NB4 (cell line): ENCODE data around the gene ANKRD11.

Experiments used
- MYC ChIP-seq: IDR thresholded peaks from 2 replicates; pipeline ENCODE4 v1.6.1; 2011; ENCODE audit warnings: low read depth, low read length
- POLR2A ChIP-seq: IDR thresholded peaks from 2 replicates; pipeline ENCODE4 v1.6.1; 2011; ENCODE audit warnings: mild to moderate bottlenecking; ENCODE audit not compliant: insufficient read length; ENCODE audit errors: extremely low read depth
- TF ChIP-seq, protein P1 (sequence below): IDR thresholded peaks from one replicate; pipeline ENCODE4 v1.5.1; 2012; ENCODE audit warnings: low read depth, low read length
- TF ChIP-seq, protein P2 (sequence below): IDR thresholded peaks from 2 replicates; pipeline ENCODE4 v1.6.1; 2011; ENCODE audit warnings: low read depth, low read length

DNA sequence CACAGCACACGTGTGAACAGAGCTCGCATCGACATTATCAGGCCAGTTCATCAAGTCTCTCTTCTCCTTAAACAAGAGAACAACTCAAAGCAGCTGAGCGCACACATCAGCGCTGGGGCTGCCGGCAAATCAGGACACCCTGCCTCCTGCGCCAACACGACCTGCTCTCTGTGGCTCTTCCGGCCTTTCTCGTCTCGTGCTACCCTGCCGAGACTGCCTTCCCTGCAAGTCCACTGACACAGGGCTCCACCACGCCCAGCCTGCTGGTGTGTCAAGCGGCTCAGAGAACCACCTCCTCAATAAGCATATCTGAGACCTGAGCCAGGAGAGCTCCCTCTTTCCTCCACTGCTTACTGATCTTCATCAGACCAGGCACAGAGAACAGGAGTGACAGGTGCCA, 176.0 kb downstream of the ANKRD11 start:
- TF ChIP-seq POLR2A = no peak
- TF ChIP-seq, protein P1, sequence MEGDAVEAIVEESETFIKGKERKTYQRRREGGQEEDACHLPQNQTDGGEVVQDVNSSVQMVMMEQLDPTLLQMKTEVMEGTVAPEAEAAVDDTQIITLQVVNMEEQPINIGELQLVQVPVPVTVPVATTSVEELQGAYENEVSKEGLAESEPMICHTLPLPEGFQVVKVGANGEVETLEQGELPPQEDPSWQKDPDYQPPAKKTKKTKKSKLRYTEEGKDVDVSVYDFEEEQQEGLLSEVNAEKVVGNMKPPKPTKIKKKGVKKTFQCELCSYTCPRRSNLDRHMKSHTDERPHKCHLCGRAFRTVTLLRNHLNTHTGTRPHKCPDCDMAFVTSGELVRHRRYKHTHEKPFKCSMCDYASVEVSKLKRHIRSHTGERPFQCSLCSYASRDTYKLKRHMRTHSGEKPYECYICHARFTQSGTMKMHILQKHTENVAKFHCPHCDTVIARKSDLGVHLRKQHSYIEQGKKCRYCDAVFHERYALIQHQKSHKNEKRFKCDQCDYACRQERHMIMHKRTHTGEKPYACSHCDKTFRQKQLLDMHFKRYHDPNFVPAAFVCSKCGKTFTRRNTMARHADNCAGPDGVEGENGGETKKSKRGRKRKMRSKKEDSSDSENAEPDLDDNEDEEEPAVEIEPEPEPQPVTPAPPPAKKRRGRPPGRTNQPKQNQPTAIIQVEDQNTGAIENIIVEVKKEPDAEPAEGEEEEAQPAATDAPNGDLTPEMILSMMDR = no peak
- TF ChIP-seq, protein P2, sequence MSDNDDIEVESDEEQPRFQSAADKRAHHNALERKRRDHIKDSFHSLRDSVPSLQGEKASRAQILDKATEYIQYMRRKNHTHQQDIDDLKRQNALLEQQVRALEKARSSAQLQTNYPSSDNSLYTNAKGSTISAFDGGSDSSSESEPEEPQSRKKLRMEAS = no peak
- TF ChIP-seq MYC = no peak
